Right lobe of liver (tissue), 6 donors: ENCODE measurements around the gene ATR. TPM values are rescaled to one million over a fixed set of nuclear protein-coding genes. Genes with fewer than 3 reads are reported as not detected.
"Not testable (repeated sequence)": the region's sequence is repeated elsewhere in the genome, so short reads cannot be mapped to it uniquely, and the experiment has no call there.

Source experiments
- ATAC-seq, 4 donors: fragments of 200-7000 bp; cut with Tn5 transposase; one replicate each; pipeline ENCODE4 v1.9.1; 2020; ENCODE audit warnings: mild to moderate bottlenecking in 4 of 4, moderate library complexity in 4 of 4
- DNase-seq, 3 donors: peaks; one replicate each; pipeline ENCODE4 v3.0.0-alpha.2; 2020
- H3K27ac ChIP-seq, 3 donors: fragments of 200-600 bp; one replicate each; pipeline ENCODE4 v1.8.0; 2022
- H3K27me3 ChIP-seq, 2 donors: fragments of 200-600 bp; one replicate each; pipeline ENCODE4 v1.8.0; 2022
- H3K36me3 ChIP-seq, 4 donors: fragments of 200-600 bp; sonication (generic) in 1 of 4; one replicate each; pipeline versions ENCODE4 v1.5.1 to v1.8.0; 2017 to 2022; ENCODE audit warnings: control low read depth in 1 of 4
- H3K4me1 ChIP-seq, 4 donors: fragments of 200-600 bp; sonication (generic) in 1 of 4; one replicate each; pipeline versions ENCODE4 v1.5.1 to v1.8.0; 2017 to 2022; ENCODE audit warnings: control low read depth in 1 of 4
- H3K4me3 ChIP-seq, 3 donors: fragments of 200-600 bp; one replicate each; pipeline ENCODE4 v1.8.0; 2022
- H3K9me3 ChIP-seq, 4 donors: fragments of 200-600 bp; sonication (generic) in 1 of 4; one replicate each; pipeline versions ENCODE4 v1.5.1 to v1.8.0; 2017 to 2022; ENCODE audit warnings: control low read depth in 1 of 4
- POLR2A ChIP-seq: fragments of 450-650 bp; IDR thresholded peaks from one replicate; pipeline ENCODE4 v1.6.1; 2017; ENCODE audit warnings: antibody characterized with exemption, mild to moderate bottlenecking
- WGBS: methylation state at CpG from one replicate; pipeline ENCODE4 v1.1.6; 2018; ENCODE audit warnings: low coverage, low lambda C conversion rate; ENCODE audit not compliant: insufficient coverage; ENCODE audit errors: missing lambda C conversion rate; 5-methylcytosine and 5-hydroxymethylcytosine counted together
- intact Hi-C, 2 donors: fragments of 100-400 bp; cut with DNase I; formaldehyde crosslinking; loops; one replicate each; pipeline versions ENCODE4 v1.11.2 to v1.14.1; 2022
- total RNA-seq, 6 experiments: library from RNA; depleted of rRNA in 2 of 6; stranded (reverse); fragments of >200 nt in 2 of 6; fragmentation: NEBNext Ultra II Directional in 3 of 6; extraction: Animal tissue kit (Norgen Biotek cat#: 25700) in 3 of 6; gene quantifications; one replicate each; pipeline versions ENCODE4 v1.1.0 to v1.2.4, GENCODE V29; 2016 to 2023
- TF ChIP-seq, protein P1 (sequence below), 4 donors: fragments of 200-600 bp in 3 of 4; fragments of 450-650 bp in 1 of 4; IDR thresholded peaks; one replicate each; pipeline versions ENCODE4 v1.5.1 to v1.8.0; 2016 to 2022; ENCODE audit warnings: antibody characterized with exemption in 4 of 4, mild to moderate bottlenecking in 2 of 4
- donor health status: DM: no; HTN: yes; CAD: no.
- donor health status: DM: no; HTN: no; CAD: no.
- donor health status: DM: no; HTN: no; CAD: no.
- donor health status: DM: no; HTN: yes; CAD: no.
- donor health status: DM: no; HTN: yes; CAD: no.

The ATR gene
- total RNA-seq, 6 experiments from 2014 or later: 8.0 to 26.9 (median 15.7) TPM

- Histone ChIP-seq H3K9me3 (no peaks in the 10 kb centered on the region), H3K27ac (no peak overlapping the region), H3K4me1 (no peaks in the 10 kb centered on the region), H3K27me3 (no peaks in the 10 kb centered on the region), H3K36me3 (no peaks in the 10 kb centered on the region), H3K4me3 (no peak overlapping the region)
- ATAC-seq: peak; percentile 95 to 98 (median 98)
- 32% methylated on average over 2 of the region's 2 CpGs for WGBS
- peak in 1 of 3 donors; percentile 65 for DNase-seq
- no peak for TF ChIP-seq POLR2A
- TF ChIP-seq, protein P1, sequence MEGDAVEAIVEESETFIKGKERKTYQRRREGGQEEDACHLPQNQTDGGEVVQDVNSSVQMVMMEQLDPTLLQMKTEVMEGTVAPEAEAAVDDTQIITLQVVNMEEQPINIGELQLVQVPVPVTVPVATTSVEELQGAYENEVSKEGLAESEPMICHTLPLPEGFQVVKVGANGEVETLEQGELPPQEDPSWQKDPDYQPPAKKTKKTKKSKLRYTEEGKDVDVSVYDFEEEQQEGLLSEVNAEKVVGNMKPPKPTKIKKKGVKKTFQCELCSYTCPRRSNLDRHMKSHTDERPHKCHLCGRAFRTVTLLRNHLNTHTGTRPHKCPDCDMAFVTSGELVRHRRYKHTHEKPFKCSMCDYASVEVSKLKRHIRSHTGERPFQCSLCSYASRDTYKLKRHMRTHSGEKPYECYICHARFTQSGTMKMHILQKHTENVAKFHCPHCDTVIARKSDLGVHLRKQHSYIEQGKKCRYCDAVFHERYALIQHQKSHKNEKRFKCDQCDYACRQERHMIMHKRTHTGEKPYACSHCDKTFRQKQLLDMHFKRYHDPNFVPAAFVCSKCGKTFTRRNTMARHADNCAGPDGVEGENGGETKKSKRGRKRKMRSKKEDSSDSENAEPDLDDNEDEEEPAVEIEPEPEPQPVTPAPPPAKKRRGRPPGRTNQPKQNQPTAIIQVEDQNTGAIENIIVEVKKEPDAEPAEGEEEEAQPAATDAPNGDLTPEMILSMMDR (IDR thresholded peaks at IDR 0.05): peak; percentile 66 to 90 (median 72)
- intact Hi-C loops: no loop called here
Observed at GRCh38 chr3:142586803-142587406, 8.4 kb upstream of the ATR start.

DNA sequence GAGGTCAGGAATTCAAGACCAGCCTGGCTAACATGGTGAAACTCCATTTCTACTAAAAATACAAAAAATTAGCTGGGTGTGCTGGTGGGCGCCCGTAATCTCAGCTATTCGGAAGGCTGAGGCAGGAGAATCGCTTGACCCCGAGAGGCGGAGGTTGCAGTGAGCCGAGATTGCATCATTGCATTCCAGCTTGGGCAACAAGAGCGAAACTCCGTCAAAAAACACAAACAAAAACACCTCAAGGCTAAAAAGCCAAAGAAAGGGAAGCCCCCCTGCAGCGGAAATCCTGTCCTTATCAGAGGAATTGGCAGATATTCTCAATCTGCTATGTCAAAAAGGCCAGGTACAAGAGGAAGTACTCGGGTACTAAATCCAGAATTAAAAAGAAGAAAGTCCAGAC, 2.5 kb upstream of the ATR start:
- H3K4me3 ChIP-seq, ATAC-seq, DNase-seq, intact Hi-C loops, H3K27ac ChIP-seq, H3K27me3 ChIP-seq, H3K36me3 ChIP-seq, H3K9me3 ChIP-seq: not testable (repeated sequence)
- H3K4me1 ChIP-seq: peaks cover 0 to 14% (median 6%) of the 10 kb centered on the region in 4 donors
- 61% methylated on average over 11 of the region's 11 CpGs for WGBS

DNA sequence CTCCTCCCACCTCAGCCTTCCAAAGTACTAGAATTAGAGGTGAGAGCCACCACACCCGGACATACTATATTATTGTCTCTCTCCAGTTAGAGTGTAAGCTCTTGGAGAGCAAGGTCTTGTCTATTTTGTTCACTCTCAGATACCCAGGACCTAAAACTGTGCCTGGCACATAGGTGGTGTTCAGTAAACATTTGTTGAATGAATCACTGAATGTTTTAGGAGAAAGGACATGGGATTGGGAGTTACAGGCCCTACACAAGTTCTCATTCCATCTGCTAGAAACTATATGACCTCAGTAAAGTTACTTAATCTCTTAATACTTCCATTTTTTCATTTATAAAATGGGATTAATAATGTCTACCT, 1.5 kb upstream of the ATR start:
- TF ChIP-seq POLR2A: no peak
- TF ChIP-seq, protein P1 (IDR thresholded peaks at IDR 0.05): no peak
- H3K4me3 ChIP-seq: no peak overlapping the region
- WGBS: 100% methylated on average over 1 of the region's 1 CpG
- H3K9me3 ChIP-seq: no peaks in the 10 kb centered on the region
- H3K27ac ChIP-seq: no peak overlapping the region
- no peaks in the 10 kb centered on the region for H3K27me3 ChIP-seq
- intact Hi-C loops: no loop called here
- DNase-seq: no peak
- ATAC-seq: no peak
- H3K36me3 ChIP-seq: no peaks in the 10 kb centered on the region
- peaks cover 0 to 14% (median 6%) of the 10 kb centered on the region in 4 donors for H3K4me1 ChIP-seq

- H3K36me3 ChIP-seq: no peaks in the 10 kb centered on the region
- H3K4me1 ChIP-seq: peaks cover 0 to 14% (median 6%) of the 10 kb centered on the region in 4 donors
- DNase-seq (no peak), ATAC-seq (peak in 1 of 4 donors; percentile 7)
- WGBS: 1% methylated on average over 12 of the region's 12 CpGs
- intact Hi-C loops: no loop called here
- no peaks in the 10 kb centered on the region for H3K9me3 ChIP-seq
- H3K27ac ChIP-seq: peak overlapping the region; percentile 90 to 93 (median 92)
- TF ChIP-seq, protein P1 (IDR thresholded peaks at IDR 0.05): no peak
- no peak for TF ChIP-seq POLR2A
- peak overlapping the region; percentile 70 to 80 (median 72) for H3K4me3 ChIP-seq
- no peaks in the 10 kb centered on the region for H3K27me3 ChIP-seq
Observed at GRCh38 chr3:142577696-142578328, 721 bp downstream of the ATR start.

GRCh38 chr3:142576792-142577191, 1.7 kb downstream of the ATR start:
- intact Hi-C loops: no loop called here
- Histone ChIP-seq H3K4me3 (no peak overlapping the region), H3K9me3 (no peaks in the 10 kb centered on the region), H3K27ac (no peak overlapping the region), H3K4me1 (peaks cover 0 to 14% (median 6%) of the 10 kb centered on the region in 4 donors), H3K36me3 (no peaks in the 10 kb centered on the region), H3K27me3 (no peaks in the 10 kb centered on the region)
- ATAC-seq (no peak), DNase-seq (no peak)
- no peak for TF ChIP-seq POLR2A
- TF ChIP-seq, protein P1 (IDR thresholded peaks at IDR 0.05): no peak
